ENCODE data around the gene SLC2A1.
A peak's percentile ranks its signal among the peaks of the same experiment; 100 is the strongest.

Gene SLC2A1

GRCh38 chr1:42940851-42941639 is 17.6 kb downstream of the SLC2A1 start:
- DNase-seq: no peak

GRCh38 chr1:42938645-42939615 is 19.7 kb downstream of the SLC2A1 start:
- no peak for DNase-seq

GRCh38 chr1:42937836-42938644 is 20.6 kb downstream of the SLC2A1 start:
- DNase-seq: no peak

GRCh38 chr1:42937141-42937696 is 21.4 kb downstream of the SLC2A1 start:
- no peak for DNase-seq

GRCh38 chr1:42936309-42937078 is 22.2 kb downstream of the SLC2A1 start:
- DNase-seq: peak; percentile 25

- DNase-seq: no peak
These were observed 22.7 kb downstream of the SLC2A1 start for GRCh38 chr1:42935971-42936308.

- DNase-seq: peak; percentile 2
These were observed 23.3 kb downstream of the SLC2A1 start for GRCh38 chr1:42935313-42935895.

GRCh38 chr1:42934541-42935312 is 23.9 kb downstream of the SLC2A1 start:
- peak; percentile 2 for DNase-seq

- peak; percentile 9 for DNase-seq
These were observed 24.8 kb downstream of the SLC2A1 start for GRCh38 chr1:42933610-42934491.

- DNase-seq: no peak
These were observed 25.5 kb downstream of the SLC2A1 start for GRCh38 chr1:42933060-42933586.

GRCh38 chr1:42932442-42932941 is 26.2 kb downstream of the SLC2A1 start:
- DNase-seq: peak; percentile 2

GRCh38 chr1:42931911-42932422 is 26.7 kb downstream of the SLC2A1 start:
- DNase-seq: peak; percentile 14

GRCh38 chr1:42931108-42931539 is 27.5 kb downstream of the SLC2A1 start:
- DNase-seq: peak; percentile 63

- DNase-seq: no peak
These were observed 28.2 kb downstream of the SLC2A1 start for GRCh38 chr1:42930178-42931107.

- peak; percentile 2 for DNase-seq
These were observed 29.1 kb downstream of the SLC2A1 start for GRCh38 chr1:42929434-42930177.

GRCh38 chr1:42928859-42929258 is 29.8 kb downstream of the SLC2A1 start:
- DNase-seq: no peak
